Liver (tissue), 9 donors: ENCODE measurements around the gene KIAA0753. TPM values are rescaled to one million over a fixed set of nuclear protein-coding genes. Genes with fewer than 3 reads are reported as not detected.

Experiments used
- DNase-seq: peaks from one replicate; pipeline ENCODE4 v3.0.0-alpha.2; 2017; ENCODE audit warnings: low spot score
- H3K27ac ChIP-seq, 2 donors: one replicate each; pipeline ENCODE4 v1.7.0; 2013; ENCODE audit warnings: inconsistent platforms in 2 of 2, low read length in 2 of 2, control low read depth in 1 of 2, low read depth in 1 of 2, mild to moderate bottlenecking in 1 of 2
- H3K27me3 ChIP-seq, 4 donors: one replicate each; pipeline versions ENCODE4 v1.6.1 to v1.7.0; 2013; ENCODE audit warnings: low read length in 3 of 4, inconsistent platforms in 1 of 4, mild to moderate bottlenecking in 1 of 4, moderate library complexity in 1 of 4; ENCODE audit not compliant: control insufficient read depth in 4 of 4, insufficient read depth in 4 of 4
- H3K36me3 ChIP-seq, 4 donors: one replicate each; pipeline versions ENCODE4 v1.6.1 to v1.7.0; 2013; ENCODE audit warnings: low read length in 3 of 4, mild to moderate bottlenecking in 3 of 4, low read depth in 1 of 4, moderate library complexity in 1 of 4; ENCODE audit not compliant: control insufficient read depth in 4 of 4, insufficient read depth in 3 of 4
- H3K4me1 ChIP-seq, 4 donors: one replicate each; pipeline versions ENCODE4 v1.6.1 to v1.7.0; 2013; ENCODE audit warnings: low read length in 3 of 4, mild to moderate bottlenecking in 3 of 4, moderate library complexity in 1 of 4; ENCODE audit not compliant: control insufficient read depth in 4 of 4, insufficient read depth in 4 of 4
- H3K4me3 ChIP-seq, 3 donors: one replicate each; pipeline versions ENCODE4 v1.6.1 to v1.7.0; 2013; ENCODE audit warnings: low read length in 3 of 3, control low read depth in 1 of 3, low read depth in 1 of 3, mild to moderate bottlenecking in 1 of 3
- H3K9ac ChIP-seq, 2 donors: one replicate each; pipeline ENCODE4 v1.7.0; 2013; ENCODE audit warnings: low read length in 2 of 2, mild to moderate bottlenecking in 2 of 2, moderate library complexity in 2 of 2, control low read depth in 1 of 2, low read depth in 1 of 2
- H3K9me3 ChIP-seq, 4 donors: one replicate each; pipeline versions ENCODE4 v1.6.1 to v1.7.0; 2013; ENCODE audit warnings: low read length in 3 of 4; ENCODE audit not compliant: control insufficient read depth in 4 of 4
- EGR1 ChIP-seq, 2 donors: IDR thresholded peaks; 2 replicates each; pipeline ENCODE4 v1.6.1; 2016 to 2018; ENCODE audit warnings: antibody characterized with exemption in 2 of 2, low read depth in 2 of 2
- FOXA1 ChIP-seq: IDR thresholded peaks from 2 replicates; pipeline ENCODE4 v1.6.1; 2016; ENCODE audit warnings: antibody characterized with exemption
- FOXA2 ChIP-seq: IDR thresholded peaks from 2 replicates; pipeline ENCODE4 v1.6.1; 2016; ENCODE audit warnings: antibody characterized with exemption
- GABPA ChIP-seq, 2 donors: IDR thresholded peaks in 1 of 2; conservative IDR thresholded peaks in 1 of 2; 2 replicates each; pipeline ENCODE4 v1.6.1; 2016; ENCODE audit warnings: antibody characterized with exemption in 2 of 2, mild to moderate bottlenecking in 1 of 2, moderate library complexity in 1 of 2
- HNF4A ChIP-seq, 2 donors: conservative IDR thresholded peaks; 2 replicates each; pipeline ENCODE4 v1.6.1; 2016; ENCODE audit warnings: antibody characterized with exemption in 2 of 2, mild to moderate bottlenecking in 2 of 2
- HNF4G ChIP-seq: IDR thresholded peaks from 2 replicates; pipeline ENCODE4 v1.6.1; 2016; ENCODE audit warnings: antibody characterized with exemption
- JUND ChIP-seq, 2 donors: IDR thresholded peaks; 2 replicates each; pipeline ENCODE4 v1.6.1; 2016; ENCODE audit warnings: antibody characterized with exemption in 2 of 2
- NR2F2 ChIP-seq: IDR thresholded peaks from 2 replicates; pipeline ENCODE4 v1.6.1; 2016; ENCODE audit warnings: antibody characterized with exemption
- RAD21 ChIP-seq, 2 donors: IDR thresholded peaks; 2 replicates each; pipeline ENCODE4 v1.6.1; 2016; ENCODE audit warnings: antibody characterized with exemption in 2 of 2, mild to moderate bottlenecking in 2 of 2
- RXRA ChIP-seq, 2 donors: IDR thresholded peaks; 2 replicates each; pipeline ENCODE4 v1.6.1; 2017 to 2018; ENCODE audit warnings: antibody characterized with exemption in 2 of 2, mild to moderate bottlenecking in 1 of 2
- TAF1 ChIP-seq: conservative IDR thresholded peaks from 2 replicates; pipeline ENCODE4 v1.6.1; 2016; ENCODE audit warnings: antibody characterized with exemption, mild to moderate bottlenecking
- YY1 ChIP-seq: IDR thresholded peaks from 2 replicates; pipeline ENCODE4 v1.6.1; 2016; ENCODE audit warnings: antibody characterized with exemption, mild to moderate bottlenecking
- WGBS: extraction: QIAGEN DNeasy Blood & Tissue Kit; methylation state at CpG from one replicate; pipeline ENCODE4 v1.1.7; 2013; 5-methylcytosine and 5-hydroxymethylcytosine counted together
- polyA plus RNA-seq, 2 donors: library from polyadenylated mRNA; stranded (reverse) in 1 of 2; unstranded in 1 of 2; fragments of 200-250 nt in 1 of 2; fragments of >200 nt in 1 of 2; fragmentation: Nextera tagmentation in 1 of 2; extraction: Ambion mirVana in 1 of 2; gene quantifications; one replicate each; pipeline versions ENCODE4 v1.2.1 to v1.2.3, GENCODE V29; 2013 to 2015
- total RNA-seq, 2 donors: library from RNA; depleted of rRNA; stranded (reverse); fragments of >200 nt; gene quantifications; one replicate each; pipeline ENCODE4 v1.2.3, GENCODE V29; 2014
- TF ChIP-seq, protein P1 (sequence below): IDR thresholded peaks from 2 replicates; pipeline ENCODE4 v1.6.1; 2016; ENCODE audit warnings: antibody characterized with exemption
- TF ChIP-seq, protein P2 (sequence below): IDR thresholded peaks from 2 replicates; pipeline ENCODE4 v1.6.1; 2016; ENCODE audit warnings: antibody characterized with exemption
- TF ChIP-seq, protein P3 (sequence below): fragments of 150-350 bp; IDR thresholded peaks from 2 replicates; pipeline ENCODE4 v1.5.1; 2017; ENCODE audit warnings: improper control_type of control experiment, low read depth, low read length; ENCODE audit not compliant: missing input control
- TF ChIP-seq, protein P4 (sequence below): IDR thresholded peaks from 2 replicates; pipeline ENCODE4 v1.6.1; 2016; ENCODE audit warnings: antibody characterized with exemption
- donor health status: healthy.
- donor health status: healthy.
- donor health status: healthy.
- donor health status: healthy.
- donor health status: healthy.

The KIAA0753 gene
- total and polyA plus RNA-seq, 4 donors, result 2.0 to 5.9 (median 3.0) TPM

GRCh38 chr17:6682339-6682738 is 41.8 kb upstream of the KIAA0753 start:
- no peak for DNase-seq
- no peak overlapping the region for H3K4me3 ChIP-seq
- no peaks in the 10 kb centered on the region for H3K27me3 ChIP-seq
- no peaks in the 10 kb centered on the region for H3K9me3 ChIP-seq
- peaks cover 0 to 1% (median under 1%) of the 10 kb centered on the region in 4 donors for H3K36me3 ChIP-seq
- no peak overlapping the region for H3K27ac ChIP-seq
- H3K9ac ChIP-seq, result no peak overlapping the region
- TF ChIP-seq, protein P1, sequence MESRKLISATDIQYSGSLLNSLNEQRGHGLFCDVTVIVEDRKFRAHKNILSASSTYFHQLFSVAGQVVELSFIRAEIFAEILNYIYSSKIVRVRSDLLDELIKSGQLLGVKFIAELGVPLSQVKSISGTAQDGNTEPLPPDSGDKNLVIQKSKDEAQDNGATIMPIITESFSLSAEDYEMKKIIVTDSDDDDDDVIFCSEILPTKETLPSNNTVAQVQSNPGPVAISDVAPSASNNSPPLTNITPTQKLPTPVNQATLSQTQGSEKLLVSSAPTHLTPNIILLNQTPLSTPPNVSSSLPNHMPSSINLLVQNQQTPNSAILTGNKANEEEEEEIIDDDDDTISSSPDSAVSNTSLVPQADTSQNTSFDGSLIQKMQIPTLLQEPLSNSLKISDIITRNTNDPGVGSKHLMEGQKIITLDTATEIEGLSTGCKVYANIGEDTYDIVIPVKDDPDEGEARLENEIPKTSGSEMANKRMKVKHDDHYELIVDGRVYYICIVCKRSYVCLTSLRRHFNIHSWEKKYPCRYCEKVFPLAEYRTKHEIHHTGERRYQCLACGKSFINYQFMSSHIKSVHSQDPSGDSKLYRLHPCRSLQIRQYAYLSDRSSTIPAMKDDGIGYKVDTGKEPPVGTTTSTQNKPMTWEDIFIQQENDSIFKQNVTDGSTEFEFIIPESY, result no peak
- TF ChIP-seq HNF4G (no peak), RAD21 (IDR thresholded peaks at IDR 0.05) (no peak), RXRA (IDR thresholded peaks at IDR 0.05) (no peak), HNF4A (conservative IDR thresholded peaks at IDR 0.05) (no peak), YY1 (no peak), FOXA2 (no peak)
- TF ChIP-seq, protein P2, sequence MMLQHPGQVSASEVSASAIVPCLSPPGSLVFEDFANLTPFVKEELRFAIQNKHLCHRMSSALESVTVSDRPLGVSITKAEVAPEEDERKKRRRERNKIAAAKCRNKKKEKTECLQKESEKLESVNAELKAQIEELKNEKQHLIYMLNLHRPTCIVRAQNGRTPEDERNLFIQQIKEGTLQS, result no peak
- WGBS, result 95% methylated on average over 4 of the region's 4 CpGs
- H3K4me1 ChIP-seq, result peaks cover 4 to 46% (median 34%) of the 10 kb centered on the region in 4 donors

GRCh38 chr17:6681671-6682070 is 41.2 kb upstream of the KIAA0753 start:
- Histone ChIP-seq H3K27me3 (no peaks in the 10 kb centered on the region), H3K27ac (no peak overlapping the region), H3K4me1 (peaks cover 6 to 46% (median 34%) of the 10 kb centered on the region in 4 donors), H3K4me3 (no peak overlapping the region), H3K9me3 (no peaks in the 10 kb centered on the region), H3K9ac (no peak overlapping the region), H3K36me3 (no peaks in the 10 kb centered on the region)
- WGBS, result 40% methylated on average over 5 of the region's 5 CpGs
- TF ChIP-seq HNF4A (conservative IDR thresholded peaks at IDR 0.05) (peak in 1 of 2 donors; percentile 53), RXRA (IDR thresholded peaks at IDR 0.05) (peak in 1 of 2 donors; percentile 6)
- TF ChIP-seq, protein P3, sequence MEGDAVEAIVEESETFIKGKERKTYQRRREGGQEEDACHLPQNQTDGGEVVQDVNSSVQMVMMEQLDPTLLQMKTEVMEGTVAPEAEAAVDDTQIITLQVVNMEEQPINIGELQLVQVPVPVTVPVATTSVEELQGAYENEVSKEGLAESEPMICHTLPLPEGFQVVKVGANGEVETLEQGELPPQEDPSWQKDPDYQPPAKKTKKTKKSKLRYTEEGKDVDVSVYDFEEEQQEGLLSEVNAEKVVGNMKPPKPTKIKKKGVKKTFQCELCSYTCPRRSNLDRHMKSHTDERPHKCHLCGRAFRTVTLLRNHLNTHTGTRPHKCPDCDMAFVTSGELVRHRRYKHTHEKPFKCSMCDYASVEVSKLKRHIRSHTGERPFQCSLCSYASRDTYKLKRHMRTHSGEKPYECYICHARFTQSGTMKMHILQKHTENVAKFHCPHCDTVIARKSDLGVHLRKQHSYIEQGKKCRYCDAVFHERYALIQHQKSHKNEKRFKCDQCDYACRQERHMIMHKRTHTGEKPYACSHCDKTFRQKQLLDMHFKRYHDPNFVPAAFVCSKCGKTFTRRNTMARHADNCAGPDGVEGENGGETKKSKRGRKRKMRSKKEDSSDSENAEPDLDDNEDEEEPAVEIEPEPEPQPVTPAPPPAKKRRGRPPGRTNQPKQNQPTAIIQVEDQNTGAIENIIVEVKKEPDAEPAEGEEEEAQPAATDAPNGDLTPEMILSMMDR, result no peak
- DNase-seq, result no peak

- no peak for TF ChIP-seq RXRA (IDR thresholded peaks at IDR 0.05)
- TF ChIP-seq FOXA1, result no peak
- no peak for TF ChIP-seq YY1
- TF ChIP-seq RAD21 (IDR thresholded peaks at IDR 0.05), result no peak
- no peak for TF ChIP-seq HNF4A (conservative IDR thresholded peaks at IDR 0.05)
- TF ChIP-seq, protein P3, result no peak
- no peak for TF ChIP-seq JUND (IDR thresholded peaks at IDR 0.05)
- TF ChIP-seq, protein P2, result no peak
- no peak for TF ChIP-seq TAF1
- TF ChIP-seq GABPA (IDR thresholded peaks at IDR 0.05 in 1 of 2, conservative IDR thresholded peaks at IDR 0.05 in 1 of 2), result no peak
- TF ChIP-seq, protein P4, sequence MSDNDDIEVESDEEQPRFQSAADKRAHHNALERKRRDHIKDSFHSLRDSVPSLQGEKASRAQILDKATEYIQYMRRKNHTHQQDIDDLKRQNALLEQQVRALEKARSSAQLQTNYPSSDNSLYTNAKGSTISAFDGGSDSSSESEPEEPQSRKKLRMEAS, result no peak
- TF ChIP-seq FOXA2, result no peak
- TF ChIP-seq NR2F2, result no peak
- no peak for TF ChIP-seq EGR1 (IDR thresholded peaks at IDR 0.05; ENCODE audit: low read depth in 2 of 2)
- Histone ChIP-seq H3K36me3 (no peaks in the 10 kb centered on the region), H3K27ac (no peak overlapping the region), H3K4me3 (no peak overlapping the region), H3K9ac (no peak overlapping the region), H3K4me1 (peaks cover 5 to 45% (median 30%) of the 10 kb centered on the region in 4 donors), H3K9me3 (no peaks in the 10 kb centered on the region), H3K27me3 (no peaks in the 10 kb centered on the region)
- 49% methylated on average over 4 of the region's 4 CpGs for WGBS
- no peak for DNase-seq
Observed at GRCh38 chr17:6681176-6681575, 40.7 kb upstream of the KIAA0753 start.
